ENCODE measurements around the gene HNRNPUL2.

GRCh38 chr11:62677156-62677555, 50.1 kb downstream of the HNRNPUL2 start:
- TF ChIP-seq EZH2 (IDR thresholded peaks at IDR 0.05; ENCODE audit: borderline replicate concordance, insufficient read depth, low read depth, low read length, poor library complexity, severe bottlenecking) (no peak), CTCF (IDR thresholded peaks at IDR 0.05) (no peak)

All from B cell (primary cell).